ENCODE results near the gene CACNG6. TPM values are rescaled to one million over a fixed set of nuclear protein-coding genes. Genes with fewer than 3 reads are reported as not detected.

CACNG6 gene
- total RNA-seq, 1 donor from 2014 or later, result not detected

DNA sequence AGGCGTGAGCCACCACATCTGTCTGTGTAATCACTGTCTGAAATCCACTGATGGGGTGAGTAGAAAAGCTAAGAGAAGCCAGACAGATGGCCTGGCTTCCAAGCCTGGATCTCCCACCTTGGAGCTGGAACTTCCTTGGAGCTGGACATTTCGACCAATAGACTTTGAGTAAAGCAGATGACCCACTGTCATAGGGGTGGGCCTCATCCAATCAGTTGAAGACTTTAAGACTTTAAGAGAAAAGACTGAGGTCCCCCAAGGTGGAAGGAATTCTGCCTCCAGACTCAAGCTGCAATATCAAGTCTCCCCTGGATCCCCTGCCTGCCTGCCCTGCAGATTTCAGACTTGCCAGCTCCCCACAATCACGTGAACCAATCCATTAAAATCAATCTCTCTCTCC, 51.6 kb downstream of the CACNG6 start:
- TF ChIP-seq, protein P1, sequence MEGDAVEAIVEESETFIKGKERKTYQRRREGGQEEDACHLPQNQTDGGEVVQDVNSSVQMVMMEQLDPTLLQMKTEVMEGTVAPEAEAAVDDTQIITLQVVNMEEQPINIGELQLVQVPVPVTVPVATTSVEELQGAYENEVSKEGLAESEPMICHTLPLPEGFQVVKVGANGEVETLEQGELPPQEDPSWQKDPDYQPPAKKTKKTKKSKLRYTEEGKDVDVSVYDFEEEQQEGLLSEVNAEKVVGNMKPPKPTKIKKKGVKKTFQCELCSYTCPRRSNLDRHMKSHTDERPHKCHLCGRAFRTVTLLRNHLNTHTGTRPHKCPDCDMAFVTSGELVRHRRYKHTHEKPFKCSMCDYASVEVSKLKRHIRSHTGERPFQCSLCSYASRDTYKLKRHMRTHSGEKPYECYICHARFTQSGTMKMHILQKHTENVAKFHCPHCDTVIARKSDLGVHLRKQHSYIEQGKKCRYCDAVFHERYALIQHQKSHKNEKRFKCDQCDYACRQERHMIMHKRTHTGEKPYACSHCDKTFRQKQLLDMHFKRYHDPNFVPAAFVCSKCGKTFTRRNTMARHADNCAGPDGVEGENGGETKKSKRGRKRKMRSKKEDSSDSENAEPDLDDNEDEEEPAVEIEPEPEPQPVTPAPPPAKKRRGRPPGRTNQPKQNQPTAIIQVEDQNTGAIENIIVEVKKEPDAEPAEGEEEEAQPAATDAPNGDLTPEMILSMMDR (IDR thresholded peaks at IDR 0.05), result no peak
- Mint-ChIP-seq H3K9me3 (ENCODE audit: unreplicated experiment) (no peaks in the 10 kb centered on the region), H3K27ac (ENCODE audit: unreplicated experiment) (no peak overlapping the region), H3K27me3 (ENCODE audit: unreplicated experiment) (no peaks in the 10 kb centered on the region), H3K4me1 (ENCODE audit: unreplicated experiment) (no peaks in the 10 kb centered on the region), H3K36me3 (ENCODE audit: unreplicated experiment) (no peaks in the 10 kb centered on the region), H3K4me3 (ENCODE audit: unreplicated experiment) (no peak overlapping the region)
- DNase-seq (ENCODE audit: extremely low spot score, unreplicated experiment), result no peak

DNA sequence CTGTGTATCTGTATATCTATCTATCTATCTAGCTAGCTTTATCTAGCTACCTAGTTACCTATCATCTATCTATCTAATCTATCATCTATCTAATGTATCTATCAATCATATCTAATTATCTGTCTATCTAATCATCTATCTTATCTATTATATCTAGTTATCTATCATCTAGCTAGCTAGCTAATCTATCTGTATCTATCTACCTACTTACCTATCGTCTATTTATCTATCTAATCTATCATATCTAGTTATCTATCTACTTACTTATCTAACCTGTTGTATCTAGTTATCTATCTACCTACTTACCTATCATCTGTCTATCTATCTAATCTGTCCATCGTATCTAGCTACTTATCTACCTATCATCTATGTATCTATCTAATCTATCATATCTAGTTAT, 54.3 kb downstream of the CACNG6 start:
- Mint-ChIP-seq H3K9me3 (ENCODE audit: unreplicated experiment) (no peaks in the 10 kb centered on the region), H3K4me3 (ENCODE audit: unreplicated experiment) (no peak overlapping the region), H3K27me3 (ENCODE audit: unreplicated experiment) (no peaks in the 10 kb centered on the region), H3K27ac (ENCODE audit: unreplicated experiment) (no peak overlapping the region), H3K36me3 (ENCODE audit: unreplicated experiment) (no peaks in the 10 kb centered on the region), H3K4me1 (ENCODE audit: unreplicated experiment) (no peaks in the 10 kb centered on the region)
- TF ChIP-seq, protein P1 (IDR thresholded peaks at IDR 0.05), result no peak
- DNase-seq (ENCODE audit: extremely low spot score, unreplicated experiment), result no peak

DNA sequence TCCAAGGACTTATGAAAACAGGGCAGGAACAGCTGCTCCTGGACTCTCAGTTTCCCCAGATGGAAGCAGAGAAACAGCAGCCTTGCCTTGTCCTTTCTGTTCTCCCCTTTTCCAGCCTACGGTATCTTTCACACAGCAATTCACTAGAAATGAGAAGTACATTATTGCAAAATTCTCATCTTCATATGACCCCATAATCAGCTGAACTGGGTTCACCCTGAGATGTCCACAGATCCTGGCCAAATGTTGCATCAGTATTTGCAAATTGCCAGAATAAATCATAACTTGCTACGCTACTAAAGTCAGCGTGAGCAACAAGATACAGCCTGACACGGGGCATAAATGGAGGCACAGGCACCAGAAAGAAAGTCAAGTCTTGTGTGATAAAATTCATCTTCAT, 56.2 kb downstream of the CACNG6 start:
- Mint-ChIP-seq H3K36me3 (ENCODE audit: unreplicated experiment) (no peaks in the 10 kb centered on the region), H3K9me3 (ENCODE audit: unreplicated experiment) (peaks cover 3% of the 10 kb centered on the region), H3K27ac (ENCODE audit: unreplicated experiment) (no peak overlapping the region), H3K4me1 (ENCODE audit: unreplicated experiment) (no peaks in the 10 kb centered on the region), H3K4me3 (ENCODE audit: unreplicated experiment) (no peak overlapping the region), H3K27me3 (ENCODE audit: unreplicated experiment) (no peaks in the 10 kb centered on the region)
- TF ChIP-seq, protein P1 (IDR thresholded peaks at IDR 0.05), result no peak
- DNase-seq (ENCODE audit: extremely low spot score, unreplicated experiment), result no peak

Other genes with a start within 250 kb of the CACNG6 start
- gene NLRP12, start 167.3 kb upstream of the CACNG6 start, total RNA-seq, result not detected in 2 replicates
- gene MYADM, start 123.8 kb upstream of the CACNG6 start, total RNA-seq, result 136 and 165 TPM in 2 replicates
- 0.21 and 0.30 TPM in 2 replicates for gene PRKCG, start 109.4 kb upstream of the CACNG6 start, total RNA-seq
- not detected in 2 replicates for gene CACNG7, start 82.4 kb upstream of the CACNG6 start, total RNA-seq
- gene CACNG8, start 28.7 kb upstream of the CACNG6 start, total RNA-seq, result not detected in 2 replicates
- not detected in 2 replicates for gene VSTM1, start 72.3 kb downstream of the CACNG6 start, total RNA-seq
- not detected in 2 replicates for gene TARM1, start 89.7 kb downstream of the CACNG6 start, total RNA-seq
- gene OSCAR, start 109.2 kb downstream of the CACNG6 start, total RNA-seq, result 0.32 and 0.47 TPM in 2 replicates
- gene NDUFA3, start 111.2 kb downstream of the CACNG6 start, total RNA-seq, result 114 and 132 TPM in 2 replicates
- 28.1 and 29.4 TPM in 2 replicates for gene TFPT, start 124.0 kb downstream of the CACNG6 start, total RNA-seq
- 68.4 and 68.9 TPM in 2 replicates for gene PRPF31, start 124.1 kb downstream of the CACNG6 start, total RNA-seq
- gene CNOT3, start 146.1 kb downstream of the CACNG6 start, total RNA-seq, result 47.1 and 50.5 TPM in 2 replicates
- 5.6 and 7.1 TPM in 2 replicates for gene LENG1, start 168.1 kb downstream of the CACNG6 start, total RNA-seq
- 2.0 and 2.7 TPM in 2 replicates for gene TMC4, start 181.5 kb downstream of the CACNG6 start, total RNA-seq
- 81.8 and 85.2 TPM in 2 replicates for gene MBOAT7, start 197.9 kb downstream of the CACNG6 start, total RNA-seq
- gene TSEN34, start 199.7 kb downstream of the CACNG6 start, total RNA-seq, result 51.1 and 53.7 TPM in 2 replicates
- gene RPS9, start 209.2 kb downstream of the CACNG6 start, total RNA-seq, result 1,011 TPM in 2 replicates
- gene LILRB3, start 231.4 kb downstream of the CACNG6 start, total RNA-seq, result not detected in 2 replicates

Data from osteocyte (in vitro differentiated cells).